K562 (cell line): ENCODE data around the gene EPX. TPM values are rescaled to one million over a fixed set of nuclear protein-coding genes. Genes with fewer than 3 reads are reported as not detected.

ENCODE experiments used
- ATAC-seq: fragments of 200-7000 bp; cut with Tn5 transposase; 3 replicates; pipeline ENCODE4 v1.9.1; 2020; ENCODE audit warnings: moderate library complexity
- BruUV-seq: library from RNA; stranded (reverse); fragments of 400-500 nt; replicated peaks from 2 replicates; lab custom pipeline; 2021; lab: Mats Ljungman, UMichigan
- CTCF ChIA-PET: fragments of 300-600 bp; formaldehyde crosslinking; extraction: SDS; loops from one replicate; lab custom pipeline; 2021; ENCODE audit warnings: low intra/inter-chr PET ratio; lab: Yijun Ruan, JAX
- POLR2A ChIA-PET: fragments of 300-600, 350-650 bp; sonication (Branson Sonifier 250); formaldehyde crosslinking; extraction: SDS; loops from one replicate; lab custom pipeline; 2021; ENCODE audit warnings: antibody characterized with exemption, inconsistent platforms; lab: Yijun Ruan, JAX
- DNase-seq, 4 experiments: peaks; one replicate each; pipeline versions ENCODE4 v3.0.0 to v3.0.0-alpha.2; 2011 to 2018; ENCODE audit warnings: low spot score in 3 of 4, mixed read lengths in 3 of 4; ENCODE audit errors: extremely low read depth in 1 of 4
- FAIRE-seq: peaks from 2 replicates; lab custom pipeline; 2011; peaks lifted over from hg19 to GRCh38; lab: Jason Lieb, UNC
- H2AFZ ChIP-seq: 2 replicates; pipeline ENCODE4 v1.6.0; 2011; ENCODE audit warnings: low read depth, low read length, control low read depth, inconsistent platforms
- H3K27ac ChIP-seq: fragments of 200-600 bp; 3 replicates; pipeline ENCODE4 v1.8.0; 2011; ENCODE audit warnings: low read depth, mild to moderate bottlenecking, control low read depth, inconsistent platforms, low read length, moderate library complexity, mixed read lengths; ENCODE audit errors: extremely low read depth
- H3K27me3 ChIP-seq, 2 experiments: fragments of 300-600 bp in 1 of 2; 2 replicates in 1 of 2; 3 replicates in 1 of 2; pipeline versions ENCODE4 v1.6.0 to v1.8.0; 2011; ENCODE audit warnings: inconsistent platforms in 2 of 2, low read length in 2 of 2, mild to moderate bottlenecking in 1 of 2, mixed read lengths in 1 of 2, moderate library complexity in 1 of 2; ENCODE audit not compliant: control insufficient read depth in 2 of 2, insufficient read depth in 2 of 2
- H3K36me3 ChIP-seq: fragments of 300-600 bp; 3 replicates; pipeline ENCODE4 v1.8.0; 2011; ENCODE audit warnings: mild to moderate bottlenecking, low read length, inconsistent platforms; ENCODE audit not compliant: control insufficient read depth, insufficient read depth
- H3K4me1 ChIP-seq, 2 experiments: fragments of 200-600 bp in 1 of 2; replicated peaks in 1 of 2; 2 replicates in 1 of 2; 3 replicates in 1 of 2; pipeline versions ENCODE4 v1.5.1 to v1.8.0; 2011; ENCODE audit warnings: inconsistent platforms in 2 of 2, low read length in 2 of 2, mild to moderate bottlenecking in 1 of 2, mixed read lengths in 1 of 2, moderate library complexity in 1 of 2; ENCODE audit not compliant: control insufficient read depth in 2 of 2, insufficient read depth in 2 of 2
- H3K4me2 ChIP-seq: 2 replicates; pipeline ENCODE4 v1.6.1; 2011; ENCODE audit warnings: low read length, control low read depth, inconsistent platforms, mixed read lengths; ENCODE audit not compliant: insufficient read depth
- H3K4me3 ChIP-seq: fragments of 200-600 bp; sonication (generic), shearing (Covaris generic); 2 replicates; pipeline ENCODE4 v1.5.1; 2016; ENCODE audit warnings: control low read depth, inconsistent platforms
- H3K79me2 ChIP-seq: fragments of 200-600 bp; 3 replicates; pipeline ENCODE4 v1.8.0; 2011; ENCODE audit warnings: low read length, inconsistent platforms; ENCODE audit not compliant: control insufficient read depth, insufficient read depth
- H3K9ac ChIP-seq, 2 experiments: 2 replicates each; pipeline versions ENCODE4 v1.6.0 to v1.6.1; 2011; ENCODE audit warnings: low read depth in 2 of 2, low read length in 2 of 2, control low read depth in 1 of 2, inconsistent platforms in 1 of 2, mild to moderate bottlenecking in 1 of 2, mixed read lengths in 1 of 2; ENCODE audit not compliant: insufficient read depth in 1 of 2
- H3K9me1 ChIP-seq: one replicate; pipeline ENCODE4 v1.6.0; 2011; ENCODE audit warnings: inconsistent platforms, mild to moderate bottlenecking, low read length, moderate library complexity; ENCODE audit not compliant: control insufficient read depth, insufficient read depth
- H3K9me3 ChIP-seq: replicated peaks from 2 replicates; pipeline ENCODE4 v1.5.1; 2011; ENCODE audit warnings: low read depth, low read length, inconsistent platforms; ENCODE audit not compliant: control insufficient read depth, insufficient read depth
- H4K20me1 ChIP-seq: replicated peaks from 2 replicates; pipeline ENCODE4 v1.6.1; 2011; ENCODE audit warnings: low read length, inconsistent platforms, mixed read lengths; ENCODE audit not compliant: control insufficient read depth, insufficient read depth
- HDGF ChIP-seq: fragments of 450-650 bp; IDR thresholded peaks from 2 replicates; pipeline ENCODE4 v1.6.1; 2016
- MAFK ChIP-seq: IDR thresholded peaks from 2 replicates; pipeline ENCODE4 v1.6.1; 2011; ENCODE audit warnings: low read length, improper control_type of control experiment
- RBM25 ChIP-seq: fragments of 200-400 bp; formaldehyde crosslinking; IDR thresholded peaks from 2 replicates; pipeline ENCODE4 v1.6.1; 2018; ENCODE audit warnings: low read length, low read depth, moderate library complexity; ENCODE audit not compliant: severe bottlenecking
- ZBTB40 ChIP-seq, 2 experiments: fragments of 450-650 bp in 1 of 2; sonication (generic) in 1 of 2; formaldehyde crosslinking in 1 of 2; IDR thresholded peaks; 2 replicates each; pipeline versions ENCODE4 v1.7.1 to v1.9.0; 2016 to 2022; ENCODE audit warnings: inconsistent platforms in 1 of 2, mild to moderate bottlenecking in 1 of 2, missing genetic modification reagents in 1 of 2
- WGBS: fragments of 100-300 bp; shearing (Covaris generic); methylation state at CpG from one replicate; pipeline ENCODE4 v1.1.6; 2016; ENCODE audit warnings: low coverage, mixed read lengths; ENCODE audit not compliant: insufficient coverage; ENCODE audit errors: missing lambda C conversion rate; 5-methylcytosine and 5-hydroxymethylcytosine counted together
- in situ Hi-C: fragments of 300-500 bp; cut with MboI; formaldehyde crosslinking; loops from 4 replicates; pipeline ENCODE4 v1.15.0; 2018; ENCODE audit warnings: inconsistent platforms, mixed read lengths
- intact Hi-C: fragments of 100-400 bp; cut with micrococcal nuclease; formaldehyde crosslinking; loops from 2 replicates; pipeline ENCODE4 v1.14.2; 2022
- polyA plus RNA-seq, 8 experiments: library from polyadenylated mRNA; depleted of rRNA in 4 of 8; stranded (reverse) in 5 of 8; unstranded in 3 of 8; fragments of >200 nt; fragmentation: Nextera tagmentation in 2 of 8; fragmentation: Illumina TruSeq in 1 of 8; extraction: Ambion mirVana in 2 of 8; extraction: Trizol in 1 of 8; gene quantifications; 2 replicates each; pipeline versions ENCODE4 v1.2.1 to v1.2.3, GENCODE V29; 2011 to 2014; ENCODE audit warnings: inconsistent platforms in 1 of 8, missing spikeins in 1 of 8
- total RNA-seq, 7 experiments: library from RNA; depleted of rRNA in 6 of 7; stranded (reverse); fragments of >200 nt in 6 of 7; fragmentation: Illumina TruSeq in 2 of 7; extraction: Trizol in 2 of 7; gene quantifications; 2 replicates each; pipeline versions ENCODE4 v1.2.1 to v1.2.3, GENCODE V29; 2011 to 2021; ENCODE audit warnings: low replicate concordance in 1 of 7

Gene EPX
- total and polyA plus RNA-seq, 9 of the 15 experiments (the other 6 are each of a cell fraction or from before 2014, with no cell fraction given), result 0.07 to 0.33 (median 0.19) TPM; not detected in 3

- no TSS peak for BruUV-seq
- Histone ChIP-seq H3K9ac (no peak overlapping the region), H3K36me3 (no peaks in the 10 kb centered on the region), H4K20me1 (no peaks in the 10 kb centered on the region), H3K4me2 (no peak overlapping the region), H3K27me3 (peaks cover 0 to 6% of the 10 kb centered on the region in 2 experiments; a peak in 2 of 5 replicates), H3K4me1 (peaks cover 23 to 29% of the 10 kb centered on the region in 2 experiments), H3K27ac (no peak overlapping the region), H3K4me3 (no peak overlapping the region), H3K9me3 (no peaks in the 10 kb centered on the region), H3K9me1 (no peaks in the 10 kb centered on the region), H3K79me2 (no peaks in the 10 kb centered on the region), H2AFZ (no peak overlapping the region)
- DNase-seq (no peak), FAIRE-seq (no peak), ATAC-seq (no peak)
- CTCF ChIA-PET, result no interaction called here
- POLR2A ChIA-PET, result interaction anchor here (0.6 kb wide), 1 partner anchor 1049 kb away, joined by 3 read pairs; no protein-coding TSS in a partner anchor
- TF ChIP-seq RBM25 (no peak), HDGF (no peak), MAFK (no peak), ZBTB40 (IDR thresholded peaks at IDR 0.05) (no peak), ZBTB40 (CRISPR knock-in tag; IDR thresholded peaks at IDR 0.05) (no peak)
- in situ Hi-C loops (no loop called here), intact Hi-C loops (no loop called here)
- WGBS, result 15% methylated on average over 4 of the region's 4 CpGs
Measured at GRCh38 chr17:58181796-58182195, 10.7 kb upstream of the EPX start.
